Activated naive CD8-positive, alpha-beta T cell treated with anti-CD3 and anti-CD28 coated beads, Interleukin-2, amount 50 U/mL, for 24 hours (primary cell): Measurements from ENCODE around the gene PPP1R3C.

ENCODE experiments used
- ATAC-seq: fragments of 150-1000 bp; cut with Tn5 transposase; one replicate; pipeline ENCODE4 v1.10.0; 2021
- DNase-seq: peaks from one replicate; pipeline ENCODE4 v3.0.0; 2021
- H3K27ac Mint-ChIP-seq: one replicate; pipeline ENCODE4 v1.8.0; 2021; ENCODE audit warnings: mild to moderate bottlenecking, mixed read lengths
- H3K27me3 Mint-ChIP-seq: one replicate; pipeline ENCODE4 v1.8.0; 2021; ENCODE audit warnings: mixed read lengths
- H3K36me3 Mint-ChIP-seq: one replicate; pipeline ENCODE4 v1.8.0; 2021; ENCODE audit warnings: low read depth, mixed read lengths
- H3K4me1 Mint-ChIP-seq: one replicate; pipeline ENCODE4 v1.8.0; 2021; ENCODE audit warnings: mixed read lengths
- H3K4me3 Mint-ChIP-seq: one replicate; pipeline ENCODE4 v1.8.0; 2021; ENCODE audit warnings: mild to moderate bottlenecking, moderate library complexity, mixed read lengths
- H3K9me3 Mint-ChIP-seq: one replicate; pipeline ENCODE4 v1.8.0; 2021; ENCODE audit warnings: mixed read lengths

The PPP1R3C gene

DNA sequence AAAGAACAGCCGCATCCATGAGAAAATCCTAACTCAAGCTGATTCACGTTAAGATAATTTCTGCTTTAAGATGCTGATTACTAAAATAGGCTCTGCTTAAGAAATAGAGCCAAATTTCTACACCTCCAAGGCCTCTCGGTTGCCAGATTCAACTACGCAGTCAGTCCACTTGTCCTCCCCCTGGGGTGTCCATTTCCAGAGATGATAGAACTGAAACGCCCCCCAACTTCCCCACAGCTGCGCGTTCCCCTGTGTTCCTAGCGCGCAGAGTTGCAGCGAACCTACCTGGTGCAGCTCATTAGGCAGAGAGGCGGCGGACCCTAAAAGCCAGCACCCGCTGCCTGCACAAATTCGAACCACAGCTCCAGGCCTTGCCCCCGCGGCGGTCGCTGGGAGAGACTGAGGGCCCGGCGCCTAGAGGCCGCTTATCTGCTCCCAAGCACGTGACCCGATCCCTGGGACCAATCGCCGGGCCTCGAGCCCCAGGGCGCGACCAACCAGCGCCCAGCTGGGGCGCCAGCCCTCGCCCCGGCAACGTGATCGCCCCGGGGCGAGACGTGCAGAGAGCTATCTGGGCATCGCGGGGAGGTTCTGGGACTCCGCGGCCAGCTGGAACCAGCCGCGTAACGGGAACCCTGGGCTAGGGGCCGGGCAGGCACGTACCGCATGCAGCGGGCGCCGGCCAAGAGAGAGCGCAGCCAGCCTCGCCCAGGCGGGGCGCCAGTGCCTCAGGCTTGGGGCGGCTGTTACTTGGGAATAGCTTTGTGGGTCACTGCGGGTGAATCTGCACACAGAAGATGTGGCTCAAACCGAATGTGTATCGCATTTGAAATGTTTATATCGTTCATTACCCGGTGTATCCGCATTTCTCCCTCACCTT is at the start of gene PPP1R3C:
Gene PPP1R3C, minus strand, starts transcription at position 401 of the 880 bp plus-strand sequence. Its CDS starts 102 bp downstream, at position 299.
- peaks cover 13% of the 10 kb centered on the region for H3K4me1 Mint-ChIP-seq
- peak; percentile 87 for ATAC-seq

DNA sequence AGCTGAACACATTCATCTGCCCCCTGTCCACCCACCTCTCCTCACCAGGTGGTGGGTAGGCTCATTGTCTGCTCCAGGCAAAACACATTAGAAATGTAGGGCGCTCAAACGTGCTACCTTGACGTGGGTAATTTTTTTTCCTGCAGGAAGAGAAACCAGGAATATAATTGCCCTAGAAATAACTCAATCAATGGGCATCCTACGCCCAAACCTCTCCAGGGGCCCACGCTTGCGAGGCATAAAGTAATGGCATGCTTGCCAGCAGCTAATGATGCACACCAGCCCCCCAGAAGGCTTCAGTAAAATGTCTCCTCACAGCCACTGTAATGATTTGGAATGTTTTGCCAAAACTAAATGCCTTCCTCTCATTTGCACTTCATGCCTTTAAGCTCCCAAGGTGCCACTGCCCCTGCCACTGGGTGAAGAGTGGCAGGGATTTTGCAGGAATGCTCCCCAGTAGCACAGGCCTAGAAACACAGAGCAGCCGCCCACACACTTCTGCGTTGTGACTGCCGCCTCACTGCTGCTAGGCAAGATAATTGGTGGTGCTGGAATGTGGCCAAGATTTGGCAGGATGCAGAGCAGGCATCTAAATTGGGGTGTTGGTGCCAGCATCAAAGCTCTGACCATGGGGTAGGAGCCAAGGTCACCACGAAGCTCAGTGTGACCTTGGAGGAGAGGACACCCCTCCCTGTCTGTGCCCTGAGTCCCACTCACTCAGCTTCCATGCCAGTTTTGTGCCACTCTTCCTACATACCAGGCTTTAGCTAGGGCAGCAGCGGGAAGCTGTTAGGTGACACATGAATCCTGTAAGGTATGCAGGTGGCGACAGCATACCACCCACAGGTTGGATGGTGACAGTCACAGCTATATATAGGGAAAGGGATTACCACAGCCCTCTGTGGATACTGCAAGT is 48.7 kb upstream of the PPP1R3C start:
- DNase-seq (peak; percentile 9), ATAC-seq (no peak)
- Mint-ChIP-seq H3K4me3 (no peak overlapping the region), H3K36me3 (no peaks in the 10 kb centered on the region), H3K27me3 (peaks cover 7% of the 10 kb centered on the region), H3K4me1 (no peaks in the 10 kb centered on the region), H3K27ac (no peak overlapping the region), H3K9me3 (no peaks in the 10 kb centered on the region)

More for the DNA sequence above, at the start of gene PPP1R3C:
- H3K27me3 Mint-ChIP-seq: peaks cover 51% of the 10 kb centered on the region
- no peak within 1 kb of the TSS for H3K27ac Mint-ChIP-seq
- H3K9me3 Mint-ChIP-seq: no peaks in the 10 kb centered on the region
- H3K4me3 Mint-ChIP-seq: peak within 1 kb of the TSS; percentile 63
- H3K36me3 Mint-ChIP-seq: no peaks in the 10 kb centered on the region
- peak; percentile 66 for DNase-seq

DNA sequence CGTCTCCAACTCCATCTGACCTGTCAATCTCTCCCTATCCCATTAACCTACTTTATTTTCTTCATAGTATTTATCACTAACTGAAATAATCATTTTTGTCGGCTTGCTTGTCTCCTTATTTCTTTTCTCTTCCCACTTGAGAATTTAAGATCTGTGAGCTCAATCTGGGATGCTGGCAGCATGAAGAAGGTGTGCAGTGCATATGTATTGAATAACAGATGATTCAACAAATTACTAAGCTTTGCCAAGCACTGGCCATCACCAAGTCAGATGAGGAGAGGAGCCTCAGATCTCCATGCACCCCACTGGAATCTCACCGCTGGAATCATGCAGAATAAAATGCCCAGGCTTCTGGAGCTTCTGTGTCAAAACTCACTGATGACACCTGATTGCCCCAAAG is 47.6 kb upstream of the PPP1R3C start:
- Mint-ChIP-seq H3K4me1 (no peaks in the 10 kb centered on the region), H3K27ac (no peak overlapping the region), H3K9me3 (no peaks in the 10 kb centered on the region), H3K36me3 (no peaks in the 10 kb centered on the region), H3K27me3 (peaks cover 7% of the 10 kb centered on the region), H3K4me3 (no peak overlapping the region)
- no peak for ATAC-seq
- no peak for DNase-seq

GRCh38 chr10:91679296-91679695 is 46.4 kb upstream of the PPP1R3C start:
- H3K27ac Mint-ChIP-seq: no peak overlapping the region
- no peak for DNase-seq
- H3K36me3 Mint-ChIP-seq: no peaks in the 10 kb centered on the region
- no peak for ATAC-seq
- no peaks in the 10 kb centered on the region for H3K9me3 Mint-ChIP-seq
- H3K27me3 Mint-ChIP-seq: peaks cover 3% of the 10 kb centered on the region
- H3K4me3 Mint-ChIP-seq: no peak overlapping the region
- no peaks in the 10 kb centered on the region for H3K4me1 Mint-ChIP-seq

DNA sequence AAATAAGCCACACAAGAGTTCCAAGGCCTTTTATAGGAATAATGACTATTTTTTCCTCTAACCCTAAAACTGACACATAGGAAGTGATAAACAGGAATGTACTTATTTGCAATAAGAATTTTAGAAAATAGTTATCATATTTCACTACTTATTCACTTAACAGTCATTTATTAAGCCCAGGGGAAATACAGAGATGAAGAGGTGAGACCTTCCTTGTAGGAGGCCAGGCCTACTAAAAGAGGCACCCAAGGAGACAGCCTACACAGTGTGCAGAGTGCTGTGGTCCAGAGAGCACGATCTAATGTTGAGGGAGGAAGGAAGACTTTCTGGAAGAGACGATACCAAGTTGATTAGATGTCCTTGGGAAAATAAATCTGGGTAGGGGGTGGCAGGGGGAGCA is 45.0 kb upstream of the PPP1R3C start:
- no peak overlapping the region for H3K27ac Mint-ChIP-seq
- peaks cover 3% of the 10 kb centered on the region for H3K27me3 Mint-ChIP-seq

DNA sequence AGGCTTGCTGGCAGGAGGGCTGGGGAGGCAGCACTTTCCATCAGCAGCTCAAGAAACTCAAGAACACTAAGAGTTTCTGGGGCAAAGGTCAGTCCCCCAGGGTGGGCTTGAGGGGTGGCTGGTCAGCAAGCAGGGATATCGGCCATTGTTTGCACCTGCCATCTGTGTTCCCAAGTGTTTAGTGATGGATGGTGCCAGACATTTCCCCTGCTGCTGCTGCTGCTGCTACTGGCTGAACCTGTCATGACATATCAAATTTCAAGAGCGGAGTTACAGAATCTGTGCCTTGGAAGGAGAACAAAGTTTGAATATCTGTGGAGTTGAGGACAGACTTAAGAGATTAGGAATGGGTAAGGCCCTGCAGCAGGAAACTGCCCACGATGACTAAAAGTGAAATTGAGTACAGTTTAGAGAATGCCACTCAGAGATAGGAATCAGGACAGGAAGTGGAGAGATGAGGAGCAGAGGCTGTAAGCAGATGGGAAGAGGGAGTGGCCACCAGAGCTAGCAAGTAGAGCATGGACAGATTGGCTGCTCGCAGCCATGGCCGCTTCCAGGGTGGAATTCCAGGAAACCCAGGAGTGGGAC is 39.2 kb upstream of the PPP1R3C start:
- H3K9me3 Mint-ChIP-seq: no peaks in the 10 kb centered on the region
- H3K27ac Mint-ChIP-seq: no peak overlapping the region
- H3K4me3 Mint-ChIP-seq: no peak overlapping the region
- peaks cover 3% of the 10 kb centered on the region for H3K27me3 Mint-ChIP-seq
- no peaks in the 10 kb centered on the region for H3K36me3 Mint-ChIP-seq
- ATAC-seq (no peak), DNase-seq (no peak)
- H3K4me1 Mint-ChIP-seq: peaks cover 2% of the 10 kb centered on the region

More for the DNA sequence above, 45.0 kb upstream of the PPP1R3C start:
- no peak overlapping the region for H3K4me3 Mint-ChIP-seq
- H3K9me3 Mint-ChIP-seq: no peaks in the 10 kb centered on the region
- H3K4me1 Mint-ChIP-seq: no peaks in the 10 kb centered on the region
- ATAC-seq (no peak), DNase-seq (no peak)
- no peaks in the 10 kb centered on the region for H3K36me3 Mint-ChIP-seq

- no peak for DNase-seq
- no peak overlapping the region for H3K27ac Mint-ChIP-seq
- ATAC-seq: no peak
These were observed 36.0 kb upstream of the PPP1R3C start for GRCh38 chr10:91668913-91669312.

GRCh38 chr10:91665842-91666241 is 33.0 kb upstream of the PPP1R3C start:
- DNase-seq: no peak
- H3K27me3 Mint-ChIP-seq: peaks cover 11% of the 10 kb centered on the region

More at GRCh38 chr10:91668913-91669312, 36.0 kb upstream of the PPP1R3C start:
- Mint-ChIP-seq H3K4me3 (no peak overlapping the region), H3K27me3 (peaks cover 6% of the 10 kb centered on the region), H3K9me3 (no peaks in the 10 kb centered on the region), H3K36me3 (no peaks in the 10 kb centered on the region), H3K4me1 (peaks cover 2% of the 10 kb centered on the region)

GRCh38 chr10:91664426-91664825 is 31.6 kb upstream of the PPP1R3C start:
- DNase-seq (no peak), ATAC-seq (no peak)
- Mint-ChIP-seq H3K4me1 (no peaks in the 10 kb centered on the region), H3K9me3 (no peaks in the 10 kb centered on the region), H3K4me3 (no peak overlapping the region), H3K27ac (no peak overlapping the region), H3K36me3 (no peaks in the 10 kb centered on the region), H3K27me3 (peaks cover 12% of the 10 kb centered on the region)

More at GRCh38 chr10:91665842-91666241, 33.0 kb upstream of the PPP1R3C start:
- H3K27ac Mint-ChIP-seq: no peak overlapping the region
- no peaks in the 10 kb centered on the region for H3K4me1 Mint-ChIP-seq
- no peaks in the 10 kb centered on the region for H3K9me3 Mint-ChIP-seq
- no peak overlapping the region for H3K4me3 Mint-ChIP-seq
- no peak for ATAC-seq
- no peaks in the 10 kb centered on the region for H3K36me3 Mint-ChIP-seq

DNA sequence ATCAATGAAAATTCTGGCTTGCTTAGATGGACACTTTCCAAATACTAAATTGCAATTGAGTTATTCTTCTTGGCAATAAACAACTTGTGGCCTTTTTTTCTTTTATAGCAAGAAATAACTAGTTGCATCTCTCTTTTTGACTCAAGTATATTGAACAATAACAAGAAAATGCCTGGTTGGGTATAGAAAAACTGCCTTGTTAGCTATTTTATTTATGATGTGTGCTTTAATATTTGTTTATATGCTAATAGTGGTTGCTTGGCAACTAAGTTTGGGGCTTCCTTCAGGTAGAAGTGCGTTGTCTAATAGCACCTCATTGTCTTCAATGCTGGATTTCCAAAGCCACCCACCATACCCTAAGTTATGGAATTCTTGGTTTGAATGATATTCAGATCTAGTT is 30.1 kb upstream of the PPP1R3C start:
- ATAC-seq (no peak), DNase-seq (no peak)
- no peaks in the 10 kb centered on the region for H3K9me3 Mint-ChIP-seq
- no peaks in the 10 kb centered on the region for H3K36me3 Mint-ChIP-seq
- no peaks in the 10 kb centered on the region for H3K4me1 Mint-ChIP-seq
- no peak overlapping the region for H3K27ac Mint-ChIP-seq
- peaks cover 12% of the 10 kb centered on the region for H3K27me3 Mint-ChIP-seq
- H3K4me3 Mint-ChIP-seq: no peak overlapping the region

GRCh38 chr10:91653219-91653870 is 20.5 kb upstream of the PPP1R3C start:
- H3K36me3 Mint-ChIP-seq: no peaks in the 10 kb centered on the region
- no peak overlapping the region for H3K27ac Mint-ChIP-seq
- H3K9me3 Mint-ChIP-seq: no peaks in the 10 kb centered on the region
- no peak overlapping the region for H3K4me3 Mint-ChIP-seq
- DNase-seq (no peak), ATAC-seq (no peak)
- H3K4me1 Mint-ChIP-seq: no peaks in the 10 kb centered on the region
- H3K27me3 Mint-ChIP-seq: peaks cover 8% of the 10 kb centered on the region

DNA sequence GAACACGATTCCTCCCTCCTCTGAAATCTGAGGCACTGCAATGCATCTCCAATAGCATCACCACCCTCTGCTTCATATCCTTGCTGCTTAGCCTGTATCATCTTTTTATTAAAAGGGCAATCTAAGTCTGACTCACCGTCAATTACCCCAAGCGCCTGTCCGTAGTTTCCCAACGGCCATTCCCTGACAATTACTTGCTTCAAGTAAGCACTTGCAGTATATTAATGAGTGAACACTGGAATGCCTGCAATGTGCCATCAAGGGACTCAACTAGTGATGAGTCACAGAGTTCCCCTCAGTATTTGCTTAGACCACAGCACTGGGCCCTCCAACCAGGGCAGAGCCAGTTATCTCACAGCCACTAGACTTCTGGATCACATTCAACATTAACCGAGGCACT is 19.5 kb upstream of the PPP1R3C start:
- no peak overlapping the region for H3K27ac Mint-ChIP-seq
- no peak for DNase-seq
- no peak overlapping the region for H3K4me3 Mint-ChIP-seq
- peaks cover 8% of the 10 kb centered on the region for H3K27me3 Mint-ChIP-seq
- no peaks in the 10 kb centered on the region for H3K9me3 Mint-ChIP-seq
- no peak for ATAC-seq
- no peaks in the 10 kb centered on the region for H3K36me3 Mint-ChIP-seq
- H3K4me1 Mint-ChIP-seq: no peaks in the 10 kb centered on the region

DNA sequence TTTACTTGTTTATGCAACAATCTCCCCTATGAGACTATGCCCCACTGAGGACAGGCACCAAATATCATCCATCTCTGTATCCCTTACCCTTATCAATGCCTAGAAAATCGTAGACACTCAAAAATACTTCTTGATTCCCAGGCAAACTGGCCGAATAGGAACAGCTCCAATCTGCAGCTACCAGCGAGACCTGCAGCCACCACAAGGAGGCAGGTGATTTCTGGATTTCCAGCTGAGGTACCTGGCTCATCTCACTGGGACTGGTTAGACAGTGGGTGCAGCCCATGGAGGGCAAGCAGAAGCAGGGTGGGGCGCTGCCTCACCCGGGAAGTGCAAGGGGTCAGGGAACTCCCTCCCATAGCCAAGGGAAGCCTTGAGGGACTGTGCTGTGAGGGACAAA is 10.8 kb upstream of the PPP1R3C start:
- Mint-ChIP-seq H3K27me3 (peaks cover 25% of the 10 kb centered on the region), H3K36me3 (no peaks in the 10 kb centered on the region), H3K9me3 (no peaks in the 10 kb centered on the region), H3K4me3 (no peak overlapping the region), H3K4me1 (no peaks in the 10 kb centered on the region), H3K27ac (no peak overlapping the region)
- ATAC-seq (no peak), DNase-seq (no peak)
